Bronchial epithelial cell (primary cell): ENCODE measurements around the gene PTPRZ1. TPM values are rescaled to one million over a fixed set of nuclear protein-coding genes. Genes with fewer than 3 reads are reported as not detected.

Source experiments
- DNase-seq: peaks from one replicate; pipeline ENCODE4 v3.0.0-alpha.2; 2010; ENCODE audit warnings: low read depth
- FAIRE-seq: peaks from 2 replicates; lab custom pipeline; 2011; peaks lifted over from hg19 to GRCh38; lab: Jason Lieb, UNC
- H3K27me3 ChIP-seq: 2 replicates; pipeline ENCODE4 v1.5.1; 2011; ENCODE audit warnings: low read length; ENCODE audit not compliant: control insufficient read depth, insufficient read depth
- H3K36me3 ChIP-seq: 2 replicates; pipeline ENCODE4 v1.5.1; 2011; ENCODE audit warnings: low read length; ENCODE audit not compliant: control insufficient read depth, insufficient read depth
- H3K4me3 ChIP-seq: 2 replicates; pipeline ENCODE4 v1.5.1; 2011; ENCODE audit warnings: mild to moderate bottlenecking, low read depth, low read length, control low read depth
- CTCF ChIP-seq: IDR thresholded peaks from 2 replicates; pipeline ENCODE4 v1.5.1; 2011; ENCODE audit warnings: mild to moderate bottlenecking, moderate library complexity, low read length, control low read depth, inconsistent platforms; ENCODE audit not compliant: insufficient read depth, severe bottlenecking
- total RNA-seq: library from RNA; depleted of rRNA; stranded (reverse); fragments of >200 nt; gene quantifications from 2 replicates; pipeline ENCODE4 v1.2.1, GENCODE V29; 2014

Gene PTPRZ1
- total RNA-seq, 1 donor from 2014 or later = 2.6 TPM

DNA sequence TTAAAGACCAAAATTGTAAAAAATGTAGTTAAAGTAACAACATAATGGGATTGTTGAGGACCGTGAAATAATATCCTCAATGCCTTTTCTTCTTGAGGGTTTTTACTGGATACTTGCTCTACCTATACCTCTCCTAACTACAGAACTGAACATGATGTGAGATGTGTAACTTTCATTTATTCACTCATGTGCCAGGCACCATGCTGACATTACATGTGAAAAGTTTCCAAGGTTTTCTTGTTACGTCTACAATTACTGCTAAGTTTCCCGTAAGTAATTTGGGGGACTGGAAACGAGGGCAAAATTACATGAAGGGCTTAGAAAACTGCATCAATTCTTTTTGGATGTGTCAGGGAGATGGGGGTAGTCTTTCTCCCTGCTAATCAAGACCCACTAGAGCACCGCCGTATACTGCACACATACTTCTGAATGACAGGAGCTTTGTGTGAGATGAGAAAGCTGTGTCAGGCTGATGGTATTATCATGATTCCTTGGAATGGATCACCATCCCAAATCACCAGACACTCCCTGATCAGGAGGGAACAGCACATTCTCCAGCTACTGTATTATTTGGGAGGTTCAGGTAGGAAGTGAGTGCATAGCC is 41.8 kb downstream of the PTPRZ1 start:
- H3K4me3 ChIP-seq = no peak overlapping the region
- no peaks in the 10 kb centered on the region for H3K27me3 ChIP-seq
- H3K36me3 ChIP-seq = no peaks in the 10 kb centered on the region
- DNase-seq (no peak), FAIRE-seq (no peak)
- no peak for TF ChIP-seq CTCF

GRCh38 chr7:121916211-121916610 is 43.2 kb downstream of the PTPRZ1 start:
- Histone ChIP-seq H3K36me3 (no peaks in the 10 kb centered on the region), H3K4me3 (no peak overlapping the region), H3K27me3 (no peaks in the 10 kb centered on the region)
- no peak for TF ChIP-seq CTCF
- DNase-seq (no peak), FAIRE-seq (no peak)

- FAIRE-seq (no peak), DNase-seq (no peak)
- no peaks in the 10 kb centered on the region for H3K36me3 ChIP-seq
- TF ChIP-seq CTCF = no peak
- H3K4me3 ChIP-seq = no peak overlapping the region
- H3K27me3 ChIP-seq = no peaks in the 10 kb centered on the region
These were observed 47.0 kb downstream of the PTPRZ1 start for GRCh38 chr7:121919986-121920385.

DNA sequence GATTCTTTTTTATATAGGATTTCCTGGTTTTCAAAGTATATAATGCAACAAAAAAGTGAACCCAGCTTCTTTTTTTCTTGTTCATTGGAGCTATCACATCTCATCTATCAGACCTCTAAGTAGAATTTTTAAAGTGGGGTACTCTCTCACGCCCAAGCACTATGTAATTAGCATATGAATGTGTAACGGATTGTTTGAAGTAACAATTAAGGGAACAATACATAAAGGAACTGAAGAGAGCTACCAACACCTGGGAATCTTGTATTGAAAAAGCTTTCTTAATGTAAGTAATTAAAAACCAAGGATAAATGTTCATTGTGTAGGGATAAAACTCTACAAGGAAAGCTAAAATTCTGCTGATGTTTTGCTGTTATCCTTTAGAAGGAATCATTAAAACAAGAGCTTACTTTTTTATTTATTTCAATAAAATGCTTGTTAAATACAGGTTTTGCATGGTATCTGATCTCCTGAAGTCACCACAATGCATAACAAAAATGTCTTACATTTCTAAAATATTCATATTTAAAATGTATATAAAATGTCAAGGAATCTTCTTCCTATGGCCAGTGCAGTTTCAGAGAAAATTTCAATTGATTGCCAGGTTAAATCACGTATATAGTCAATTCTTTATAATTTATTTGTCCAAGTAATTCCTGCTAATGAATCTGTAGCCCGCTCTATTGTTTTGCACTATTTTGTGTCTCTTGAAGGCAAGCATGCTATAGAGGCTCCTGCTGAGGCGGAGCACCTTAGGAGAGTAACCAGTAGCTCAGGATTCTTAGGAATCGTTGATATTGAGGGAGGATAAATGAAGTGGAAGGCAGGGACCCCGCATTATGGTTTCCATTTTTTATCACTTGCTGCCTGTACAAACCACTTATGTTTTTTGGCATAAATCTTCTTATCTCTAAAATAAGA is 51.6 kb downstream of the PTPRZ1 start:
- TF ChIP-seq CTCF = no peak
- Histone ChIP-seq H3K4me3 (no peak overlapping the region), H3K27me3 (no peaks in the 10 kb centered on the region), H3K36me3 (no peaks in the 10 kb centered on the region)
- no peak for DNase-seq
- FAIRE-seq = no peak

- no peak for DNase-seq
- Histone ChIP-seq H3K4me3 (no peak overlapping the region), H3K36me3 (no peaks in the 10 kb centered on the region), H3K27me3 (no peaks in the 10 kb centered on the region)
- no peak for TF ChIP-seq CTCF
- FAIRE-seq = no peak
These were observed 58.4 kb downstream of the PTPRZ1 start for GRCh38 chr7:121931149-121931902.
